Inflammatory macrophage (primary cell): ENCODE measurements around the gene C11orf42.
"Not testable (repeated sequence)": the region's sequence is repeated elsewhere in the genome, so short reads cannot be mapped to it uniquely, and the experiment has no call there.

ENCODE experiments used
- DNase-seq, 2 donors: peaks; one replicate each; pipeline ENCODE4 v3.0.0-alpha.2; 2020 to 2022

Gene C11orf42

GRCh38 chr11:6223854-6224253 lies 18.5 kb downstream of the C11orf42 start:
- DNase-seq = no peak

DNA sequence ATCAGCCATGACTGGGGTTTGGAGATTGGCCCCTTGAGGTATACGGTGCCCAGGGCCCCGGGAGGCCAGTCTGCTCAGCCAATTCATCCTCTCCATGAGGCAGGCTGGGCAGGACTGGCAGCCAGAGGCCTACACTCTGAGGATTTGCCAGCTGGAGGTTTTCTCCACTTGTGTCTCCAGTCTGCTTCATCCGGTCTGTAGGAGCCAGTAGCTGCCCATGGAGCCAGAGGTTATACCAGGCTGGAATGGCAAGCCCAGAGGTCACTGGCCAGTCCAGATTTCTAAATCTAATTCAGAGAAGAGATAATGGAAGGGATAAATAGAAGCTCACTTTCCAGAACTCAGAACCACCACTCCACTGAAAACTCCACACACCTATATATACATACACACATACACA lies 19.1 kb downstream of the C11orf42 start:
- no peak for DNase-seq

GRCh38 chr11:6225024-6225423 lies 19.7 kb downstream of the C11orf42 start:
- DNase-seq = no peak

DNA sequence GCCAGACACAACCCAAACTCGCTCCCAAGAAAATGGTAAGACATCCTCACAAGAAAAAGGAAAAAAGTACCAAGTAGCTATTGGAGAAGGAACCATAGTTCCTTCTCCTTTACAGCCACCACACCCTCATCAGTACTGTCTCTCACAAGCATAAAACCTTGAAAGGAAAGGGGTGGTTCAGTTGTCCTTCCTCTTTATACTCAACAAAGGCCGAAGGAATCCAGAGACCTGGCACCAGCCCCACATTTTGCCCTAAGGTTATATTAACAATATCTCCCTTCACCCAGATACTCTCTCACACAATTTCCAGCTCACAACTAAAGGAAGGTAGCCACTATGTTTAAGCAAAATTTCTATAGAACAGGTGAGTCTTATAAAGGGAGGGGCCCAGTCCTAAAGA lies 20.5 kb downstream of the C11orf42 start:
- peak; percentile 36 to 63 for DNase-seq

- no peak for DNase-seq
These were observed 23.2 kb downstream of the C11orf42 start for GRCh38 chr11:6228520-6228919.

GRCh38 chr11:6229911-6230310 lies 24.6 kb downstream of the C11orf42 start:
- no peak for DNase-seq

- DNase-seq = no peak
These were observed 27.5 kb downstream of the C11orf42 start for GRCh38 chr11:6232899-6233298.

DNA sequence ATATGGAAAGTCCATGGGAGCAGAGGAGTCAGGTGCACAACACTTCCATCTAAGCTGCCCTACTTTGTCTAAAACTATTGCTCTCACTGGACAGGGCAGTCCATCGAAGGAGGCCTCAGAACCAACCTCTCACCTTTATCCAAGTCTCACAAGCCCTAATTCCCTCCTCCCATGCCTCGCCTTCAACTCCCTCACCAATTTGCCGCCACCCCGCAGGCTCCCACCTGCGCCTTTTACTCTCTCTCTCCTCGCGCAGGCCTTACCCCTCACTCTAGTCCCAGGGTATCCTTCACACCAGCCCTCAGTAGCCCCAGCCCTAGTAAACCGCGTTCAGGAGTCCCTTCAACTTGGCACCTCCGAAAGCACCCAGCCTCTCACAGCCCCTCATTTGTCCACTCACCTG lies 28.6 kb downstream of the C11orf42 start:
- no peak for DNase-seq

DNA sequence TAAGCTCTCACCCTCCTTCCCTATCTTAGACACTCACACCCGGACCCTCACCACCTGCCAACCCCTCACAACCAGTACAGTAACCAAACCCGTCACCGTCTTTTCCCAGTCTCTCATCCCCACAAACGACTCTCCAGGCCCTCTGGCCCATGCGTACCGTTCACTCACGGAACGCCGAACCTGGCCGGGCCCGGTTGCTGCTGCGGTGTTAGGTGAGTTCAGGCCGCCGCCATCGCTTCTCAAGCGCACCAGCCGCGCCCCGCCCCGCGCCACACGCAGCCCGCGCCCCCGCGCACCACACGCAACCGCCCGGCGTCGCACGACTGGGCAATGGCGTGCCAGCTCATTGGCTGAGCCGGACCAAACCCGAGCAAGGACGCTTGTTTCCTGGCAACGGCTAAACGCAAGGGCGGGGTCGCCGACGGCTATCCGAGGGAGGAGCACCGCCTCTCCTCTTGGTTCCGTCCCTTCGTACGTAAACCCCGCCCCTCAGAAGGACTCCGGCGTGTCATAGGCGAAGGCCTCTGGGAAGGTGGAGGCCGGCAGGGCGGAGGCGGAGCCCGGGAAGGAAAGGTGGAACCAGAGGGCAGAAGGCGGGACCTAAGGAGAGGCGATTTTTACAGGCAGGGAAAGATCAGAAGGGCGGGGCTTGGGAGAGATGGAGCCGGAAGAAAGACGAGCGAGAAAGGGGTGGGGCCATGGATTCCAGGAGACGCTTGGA lies 29.2 kb downstream of the C11orf42 start, which contains the start of gene FHIP1B:
FHIP1B (minus strand) TSS at position 250 of the 721 bp plus-strand sequence. CDS start 10,120 bp downstream, outside the sequence.
- DNase-seq = peak; percentile 100

DNA sequence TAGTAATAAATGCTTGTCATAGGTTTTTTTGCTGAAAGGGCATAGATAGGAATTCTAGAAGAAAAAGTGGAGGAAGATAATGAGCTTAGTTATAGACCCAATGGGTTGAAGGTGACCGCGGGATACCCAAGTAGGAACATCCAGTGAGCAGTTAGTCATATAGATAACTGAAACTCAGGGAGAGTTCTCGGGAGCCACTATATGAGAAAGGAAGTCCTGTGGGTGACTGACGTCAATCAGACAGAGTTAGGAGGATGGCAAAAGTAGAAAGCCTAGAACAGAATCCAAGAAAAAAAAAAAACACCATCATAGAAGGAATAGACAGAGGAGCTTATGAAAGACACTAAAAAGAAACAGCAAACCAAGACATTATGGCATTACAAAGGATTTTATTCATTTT lies 31.9 kb downstream of the C11orf42 start:
- peak; percentile 33 to 34 for DNase-seq

DNA sequence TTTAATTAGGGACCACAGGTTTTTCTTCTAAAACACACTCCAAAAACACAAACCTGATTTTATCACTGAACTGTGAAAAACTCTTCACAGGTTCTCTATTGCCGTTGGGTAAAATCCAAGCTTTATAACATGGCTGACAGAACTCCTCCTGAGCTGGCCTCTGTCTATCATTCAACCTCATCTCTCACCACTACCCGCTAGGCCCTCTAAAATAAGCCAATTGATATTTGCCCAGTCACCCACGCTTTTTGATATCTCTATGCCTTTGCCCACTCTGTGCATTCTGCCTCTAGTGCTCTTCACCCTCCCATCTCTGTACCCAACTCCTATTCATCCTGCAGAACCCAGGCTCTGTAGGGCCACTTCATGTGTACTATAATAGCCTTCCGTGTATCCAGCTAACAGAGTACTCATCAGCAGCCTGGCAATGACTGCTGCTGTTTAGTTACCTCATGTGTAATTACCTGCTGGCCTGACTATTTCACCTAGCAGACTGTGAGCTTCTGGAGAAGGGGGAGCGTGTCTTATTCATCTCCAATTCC lies 32.5 kb downstream of the C11orf42 start:
- DNase-seq = no peak

DNA sequence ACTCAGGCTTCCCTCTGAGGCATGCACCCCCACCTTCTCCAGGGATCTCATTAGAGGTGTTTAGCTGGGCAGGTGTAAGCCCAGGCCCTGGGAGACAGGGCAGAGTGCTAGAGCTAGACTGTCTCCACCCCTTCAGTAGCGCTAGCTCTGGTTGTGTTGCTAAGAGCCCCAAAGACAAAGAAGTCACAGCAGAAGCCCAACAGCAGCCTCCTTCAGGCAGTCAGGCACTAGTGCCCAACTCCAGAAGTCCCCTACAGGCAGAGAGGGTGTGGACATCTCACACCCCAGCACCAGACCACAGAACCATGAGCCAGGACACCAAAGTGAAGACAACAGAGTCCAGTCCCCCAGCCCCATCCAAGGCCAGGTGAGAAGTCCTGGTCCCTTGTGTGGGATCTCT lies 33.5 kb downstream of the C11orf42 start, which contains the start of gene CNGA4:
CNGA4 (plus strand) TSS at position 188 of the 400 bp plus-strand sequence; CDS start at position 306, 118 bp downstream.
- DNase-seq = no peak

GRCh38 chr11:6240139-6240538 lies 34.8 kb downstream of the C11orf42 start:
- DNase-seq = no peak

DNA sequence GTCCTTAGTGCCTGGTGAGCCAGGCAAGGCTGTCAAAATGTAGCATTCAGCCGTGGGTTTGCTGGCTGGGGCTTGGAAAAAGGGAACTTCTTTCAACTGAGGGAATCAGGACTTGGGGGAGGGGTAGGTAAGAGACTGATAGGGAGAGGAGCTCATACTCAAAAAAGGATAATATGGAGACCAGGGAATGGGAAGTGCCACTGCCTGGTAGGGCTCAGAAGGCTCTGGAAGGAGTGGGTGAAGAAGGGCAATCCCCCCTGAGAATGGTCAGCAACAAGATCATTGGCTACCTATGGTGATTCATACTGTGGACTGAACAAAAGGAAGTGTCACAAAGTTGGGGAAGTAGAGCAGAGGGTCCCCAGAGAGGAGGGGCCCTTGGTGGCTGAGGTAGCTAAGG lies 35.4 kb downstream of the C11orf42 start:
- peak; percentile 27 to 33 for DNase-seq

DNA sequence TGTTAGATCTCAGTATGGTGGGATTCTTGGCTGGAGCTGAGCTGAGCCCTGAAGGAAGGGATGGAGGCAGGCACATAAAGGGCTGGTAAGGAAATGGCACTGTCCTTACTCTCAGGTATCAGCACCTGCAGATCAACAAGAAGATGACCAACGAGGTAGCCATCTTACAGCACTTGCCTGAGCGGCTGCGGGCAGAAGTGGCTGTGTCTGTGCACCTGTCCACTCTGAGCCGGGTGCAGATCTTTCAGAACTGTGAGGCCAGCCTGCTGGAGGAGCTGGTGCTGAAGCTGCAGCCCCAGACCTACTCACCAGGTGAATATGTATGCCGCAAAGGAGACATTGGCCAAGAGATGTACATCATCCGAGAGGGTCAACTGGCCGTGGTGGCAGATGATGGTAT lies 36.0 kb downstream of the C11orf42 start:
- no peak for DNase-seq

DNA sequence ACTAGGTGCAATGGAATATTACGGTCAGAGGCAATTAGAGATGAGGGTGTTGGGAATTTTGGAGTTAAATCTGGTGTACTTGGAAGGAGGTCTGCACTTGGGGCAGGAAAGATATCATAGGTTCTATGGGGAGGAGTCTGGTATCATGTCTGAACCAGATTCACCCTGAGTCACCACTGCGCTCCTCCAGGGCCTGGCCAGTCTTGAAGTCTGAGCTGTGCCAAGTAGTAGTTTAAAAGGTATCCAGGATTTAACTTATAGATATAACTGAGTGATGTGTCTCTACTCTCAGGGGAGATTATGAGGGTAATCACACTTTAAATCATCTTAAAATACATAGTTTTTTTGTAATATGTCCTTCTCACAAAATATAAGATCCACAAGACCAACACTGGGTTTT lies 40.2 kb downstream of the C11orf42 start:
- DNase-seq = no peak

DNA sequence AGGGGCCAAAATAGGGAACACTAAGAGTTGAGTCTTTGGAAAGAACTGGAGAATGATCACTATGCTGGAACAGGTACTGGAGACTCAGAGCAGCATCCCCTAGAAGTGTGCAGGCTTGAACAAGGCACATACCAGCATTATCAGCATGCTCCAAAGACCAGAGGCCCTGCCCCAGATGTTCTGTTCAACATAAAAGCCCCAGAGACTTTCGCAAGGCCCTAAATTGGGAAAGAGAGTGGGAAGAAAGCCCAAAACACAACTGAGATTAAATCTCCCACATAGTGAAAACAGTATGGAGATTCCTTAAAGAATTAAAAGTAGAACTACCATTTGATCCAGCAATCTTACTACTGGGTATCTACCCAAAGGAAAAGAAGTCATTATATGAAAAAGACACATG lies 42.9 kb downstream of the C11orf42 start:
- DNase-seq = peak in 1 of 2 donors; percentile 13

DNA sequence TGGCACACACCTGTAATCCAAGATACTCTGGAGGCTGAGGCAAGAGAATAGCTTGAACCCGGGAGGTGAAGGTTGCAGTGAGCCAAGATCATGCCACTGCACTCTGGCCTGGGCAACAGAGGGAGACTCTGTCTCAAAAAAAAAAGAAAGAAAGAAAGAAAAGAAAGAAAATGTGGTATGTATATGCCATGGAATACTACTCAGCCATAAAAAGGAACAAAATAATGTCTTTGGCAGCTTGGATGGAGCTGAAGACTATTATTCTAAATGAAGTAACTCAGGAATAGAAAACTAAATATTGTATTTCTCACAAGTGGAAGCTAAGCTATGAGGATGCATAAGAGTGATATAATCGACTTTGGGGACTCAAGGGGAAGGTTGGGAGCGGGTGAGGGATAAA lies 43.5 kb downstream of the C11orf42 start:
- not testable (repeated sequence) for DNase-seq

DNA sequence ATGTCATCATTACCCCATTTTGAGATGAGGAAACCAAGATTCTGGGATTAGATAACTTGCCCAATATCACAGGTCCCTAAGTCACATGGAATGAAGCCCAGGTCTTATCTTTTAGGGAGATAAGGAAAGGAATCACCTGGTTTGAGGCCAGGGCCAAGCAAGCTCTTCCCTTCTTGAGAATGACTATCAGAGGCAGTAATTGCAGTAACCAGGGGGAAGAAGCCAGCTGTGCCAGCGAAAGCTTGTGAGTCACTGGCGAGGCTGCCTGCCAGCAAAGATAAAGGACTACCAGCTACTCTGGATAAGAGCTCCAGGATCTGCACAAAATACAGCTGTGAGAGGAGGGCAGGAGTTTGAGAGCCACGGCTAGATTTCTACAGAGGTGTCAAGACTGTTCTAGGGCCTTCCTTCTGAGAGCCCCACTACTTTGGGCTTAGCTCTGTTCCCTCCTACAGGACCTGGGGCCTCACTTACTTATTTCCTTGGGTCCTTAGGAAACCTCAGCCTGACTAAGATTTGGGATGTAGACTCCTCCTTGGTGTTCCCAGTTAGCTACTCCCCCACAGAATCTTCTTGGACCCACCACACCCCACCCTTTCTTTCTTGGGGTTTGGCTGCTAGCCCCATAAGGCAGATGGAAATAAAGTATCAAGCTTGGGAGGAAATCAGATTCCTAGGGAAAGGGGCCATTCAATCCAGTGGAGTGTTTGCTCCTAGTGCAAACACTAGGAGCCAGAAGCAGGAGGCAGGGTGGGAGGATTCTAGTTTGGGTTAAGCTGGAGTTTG lies 44.6 kb downstream of the C11orf42 start:
- peak in 1 of 2 donors; percentile 9 for DNase-seq

GRCh38 chr11:6251120-6251733 lies 45.9 kb downstream of the C11orf42 start:
- DNase-seq = peak; percentile 36 to 51

- DNase-seq = no peak
These were observed 46.7 kb downstream of the C11orf42 start for GRCh38 chr11:6251990-6252473.

DNA sequence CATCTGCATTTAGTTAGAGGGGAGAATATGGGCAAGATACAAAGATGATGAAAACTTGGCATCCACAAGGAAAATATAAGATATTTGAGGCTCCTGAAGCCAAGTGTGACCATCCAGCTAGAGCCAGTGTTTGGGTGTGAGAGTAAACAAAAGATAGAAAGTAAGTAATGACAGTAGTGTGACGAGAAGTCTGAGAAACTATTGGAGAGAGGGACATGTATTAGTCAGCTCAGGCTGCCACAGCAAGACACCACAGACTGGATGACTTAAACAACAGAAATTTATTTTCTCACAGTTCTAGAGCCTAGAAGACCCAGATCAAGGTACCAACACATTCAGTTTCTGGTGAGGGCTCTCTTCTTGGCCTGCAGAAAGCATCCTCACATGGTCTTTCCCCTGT lies 47.8 kb downstream of the C11orf42 start:
- DNase-seq = no peak

DNA sequence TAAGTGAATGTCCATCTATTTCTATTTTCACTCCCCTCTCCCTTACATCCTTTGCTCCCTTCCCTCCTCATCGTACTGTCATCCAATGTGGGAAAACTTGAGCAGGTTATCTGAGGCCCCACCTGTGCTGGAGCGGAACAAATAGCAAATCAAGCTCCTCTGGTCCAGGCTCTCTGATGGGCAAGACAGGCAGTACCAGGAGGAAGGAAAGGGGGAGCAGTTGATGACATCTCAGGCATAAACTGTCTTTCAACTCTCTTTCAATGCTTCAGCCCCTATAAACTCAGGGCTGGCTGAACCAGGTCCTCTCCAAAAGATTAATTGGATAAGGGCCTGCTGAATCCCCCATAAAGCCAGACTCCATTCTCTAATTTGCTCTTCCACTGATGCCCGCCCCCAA lies 52.8 kb downstream of the C11orf42 start:
- no peak for DNase-seq
